AG20443 (cell line): Measurements from ENCODE around the gene EOLA2.
"Not testable (repeated sequence)": the region's sequence is repeated elsewhere in the genome, so short reads cannot be mapped to it uniquely, and the experiment has no call there.

Experiments used
- DNase-seq: peaks from one replicate; pipeline ENCODE4 v3.0.0; 2012; ENCODE audit warnings: low spot score, mixed read lengths

Gene EOLA2

DNA sequence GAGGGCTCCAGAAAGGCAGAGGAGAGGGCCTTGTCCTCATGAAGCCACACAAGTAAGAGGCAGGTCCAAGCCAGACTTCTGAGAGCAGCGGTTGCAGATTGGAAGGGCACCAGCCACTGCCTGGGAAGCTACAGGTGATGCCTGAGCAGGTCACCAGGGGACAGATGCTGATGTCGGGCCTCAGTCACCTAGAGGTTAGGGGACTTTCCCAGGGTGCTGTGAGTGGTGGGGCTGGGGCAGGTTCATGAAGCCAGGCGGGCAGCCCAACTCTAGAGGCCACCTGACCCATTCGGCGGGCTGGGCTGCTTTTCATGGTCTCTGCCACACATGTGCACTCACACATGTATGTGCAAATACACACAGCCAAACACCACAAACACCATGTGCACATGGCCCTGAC is 5.3 kb downstream of the EOLA2 start:
- DNase-seq: not testable (repeated sequence)

DNA sequence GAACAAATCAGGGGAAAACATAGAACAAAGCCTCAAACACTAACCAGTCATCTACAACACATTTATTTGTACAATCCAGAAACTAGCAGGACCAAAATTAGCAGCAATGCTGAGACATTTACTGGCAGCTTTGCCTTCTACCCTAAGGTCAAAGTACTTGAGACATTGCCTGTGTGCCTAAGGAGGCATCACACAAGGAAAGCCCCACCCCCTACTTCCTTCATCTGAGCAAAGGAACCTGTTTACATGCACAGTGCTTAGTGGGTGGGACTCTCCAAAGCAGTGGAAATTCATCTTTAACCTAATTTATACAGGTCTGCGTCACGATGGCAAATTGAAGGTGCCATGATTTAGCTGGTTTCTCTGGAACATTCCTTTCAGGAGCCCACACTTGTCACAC is 6.1 kb downstream of the EOLA2 start:
- DNase-seq: not testable (repeated sequence)

DNA sequence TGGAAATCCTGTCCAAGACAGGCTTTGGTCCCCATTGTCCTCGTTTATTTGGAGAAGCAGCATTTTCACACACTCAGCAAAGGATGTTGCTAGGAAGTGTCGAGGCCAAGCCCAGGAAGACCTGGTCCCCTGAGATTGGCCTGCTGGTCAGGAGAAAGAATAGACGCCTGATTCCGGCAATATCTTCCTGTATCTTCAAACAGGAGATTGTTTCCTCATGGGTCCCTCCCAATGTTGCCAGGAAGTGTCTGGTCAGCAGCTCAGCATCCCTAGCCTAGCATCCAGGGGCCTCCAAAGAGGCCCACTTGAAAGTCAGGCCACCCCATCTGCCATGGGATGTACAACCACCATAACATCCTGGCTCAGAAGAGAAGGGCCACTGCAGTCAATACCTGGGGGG is 6.9 kb downstream of the EOLA2 start:
- not testable (repeated sequence) for DNase-seq

DNA sequence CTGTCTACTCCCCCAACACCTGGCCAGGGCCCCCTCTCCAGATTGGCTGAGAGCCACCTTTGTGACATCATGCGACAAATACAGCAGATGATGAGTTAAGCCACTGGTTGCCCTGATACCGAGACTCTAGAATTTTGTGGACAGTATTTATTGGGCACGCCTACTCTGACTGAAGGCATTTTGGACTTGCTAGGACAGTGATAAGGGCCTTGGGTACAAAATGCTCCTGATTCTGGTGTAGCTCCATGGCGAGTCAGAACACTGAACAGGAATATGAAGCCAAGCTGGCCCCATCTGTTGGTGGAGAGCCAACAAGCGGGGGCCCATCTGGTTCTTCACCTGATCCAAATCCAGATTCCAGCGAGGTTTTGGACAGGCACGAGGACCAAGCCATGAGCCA is 8.9 kb downstream of the EOLA2 start, which contains the start of gene HSFX4:
Gene HSFX4 (plus strand): TSS at position 174 of the 400 bp plus-strand sequence. CDS start 72 bp downstream, at position 246.
- DNase-seq: not testable (repeated sequence)

DNA sequence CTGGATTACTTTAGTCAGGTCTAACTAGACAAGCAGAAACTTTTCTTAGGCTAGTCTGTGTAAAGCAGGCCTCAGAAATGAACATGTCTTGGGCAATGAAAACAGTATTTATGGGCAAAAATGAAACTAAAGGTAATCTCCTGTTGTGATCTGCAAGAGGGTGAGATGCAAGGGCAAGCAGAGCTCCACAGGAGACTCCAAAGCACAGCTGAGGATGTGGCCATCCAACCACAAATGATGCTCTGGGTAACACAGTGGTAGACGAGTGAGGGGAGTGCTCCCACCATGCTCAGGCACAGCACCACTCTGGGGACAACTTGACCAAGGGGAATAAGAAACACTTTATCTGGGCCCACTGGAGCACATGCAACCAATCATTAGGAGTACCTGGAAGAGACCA is 9.7 kb downstream of the EOLA2 start:
- DNase-seq: not testable (repeated sequence)

DNA sequence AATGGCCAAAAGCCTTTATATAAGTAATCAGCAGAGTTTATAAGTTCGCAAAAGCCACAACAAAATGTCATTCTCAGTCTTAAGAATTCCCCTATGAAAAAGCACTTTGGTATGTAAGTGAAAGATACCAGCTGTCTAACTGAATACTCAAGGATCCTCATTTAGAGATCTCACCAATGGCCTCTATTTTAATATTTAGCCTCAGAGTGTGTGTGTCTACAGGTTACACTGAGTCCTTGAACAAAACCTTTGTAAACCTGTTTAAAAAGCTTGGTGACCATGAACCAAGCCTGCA is 10.4 kb downstream of the EOLA2 start:
- DNase-seq: not testable (repeated sequence)

DNA sequence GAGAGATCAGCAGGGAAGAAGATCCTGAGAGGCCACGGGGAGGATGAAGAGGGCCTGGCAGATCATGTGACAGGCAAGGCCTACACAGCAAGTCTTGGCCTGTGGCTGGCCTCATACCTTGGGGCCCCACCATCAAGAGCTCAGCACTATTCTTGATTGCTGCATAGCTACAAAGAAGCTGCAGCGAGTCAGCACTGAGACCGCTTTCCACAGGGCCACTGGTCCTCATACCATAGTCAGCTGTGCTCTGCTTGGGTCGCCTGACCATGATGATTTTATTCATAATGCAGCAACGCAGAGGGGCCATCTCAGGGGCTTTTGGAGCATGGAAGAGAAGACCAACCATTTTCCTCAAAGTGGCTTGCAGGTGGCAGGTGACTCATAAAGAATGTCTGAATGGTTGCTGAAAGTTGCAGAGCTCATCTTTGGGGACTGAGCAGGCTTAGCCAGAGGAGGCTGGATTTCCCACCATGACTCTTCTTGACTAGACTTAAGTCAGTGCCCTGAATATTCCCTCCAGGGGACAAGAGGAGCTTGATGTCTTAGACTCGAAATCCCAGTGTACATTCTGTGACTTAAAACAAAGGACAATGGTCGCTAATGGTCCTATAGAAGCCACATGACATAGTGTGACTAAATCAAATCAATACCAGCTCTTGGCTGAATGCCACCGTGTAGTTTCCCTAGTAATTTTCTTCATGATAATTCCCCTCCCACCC is 10.9 kb downstream of the EOLA2 start:
- not testable (repeated sequence) for DNase-seq

DNA sequence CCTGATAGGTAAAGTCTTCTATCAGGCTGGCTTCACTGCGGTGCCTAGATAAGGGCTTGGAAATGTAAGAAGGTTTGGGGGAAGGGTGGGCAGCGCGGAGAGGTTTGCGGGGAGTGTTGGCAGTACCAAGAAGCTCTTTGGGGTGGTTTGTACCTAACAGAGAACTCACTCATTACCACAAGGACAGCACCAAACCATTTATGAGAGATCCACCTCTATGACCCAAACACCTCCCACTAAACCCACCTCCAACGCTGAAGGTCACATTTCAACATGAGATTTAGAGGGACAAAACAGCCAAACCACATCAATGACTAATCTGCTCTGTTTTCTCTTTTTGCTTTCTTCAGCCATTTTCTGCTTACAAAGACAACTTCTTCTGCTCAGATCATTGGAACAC is 13.9 kb downstream of the EOLA2 start:
- DNase-seq: not testable (repeated sequence)

DNA sequence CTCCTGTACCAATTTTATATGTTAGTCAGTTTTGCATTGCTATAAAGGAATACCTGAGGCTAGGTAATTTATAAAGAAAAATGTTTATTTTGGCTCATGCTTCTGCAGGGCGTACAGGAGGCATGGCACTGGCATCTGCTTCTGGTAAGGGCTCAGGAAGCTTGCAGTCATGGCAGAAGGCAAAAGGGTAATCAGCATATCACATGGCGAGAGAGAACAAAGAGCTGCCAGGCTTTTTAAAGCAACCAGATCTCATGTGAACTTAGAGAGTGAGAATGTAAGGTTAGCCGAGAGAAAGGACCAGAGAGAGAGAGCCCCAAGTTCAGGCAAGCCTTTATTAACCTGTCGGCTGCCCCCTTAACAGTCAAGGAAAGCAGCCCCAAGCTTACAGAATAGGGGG is 14.5 kb downstream of the EOLA2 start:
- not testable (repeated sequence) for DNase-seq

DNA sequence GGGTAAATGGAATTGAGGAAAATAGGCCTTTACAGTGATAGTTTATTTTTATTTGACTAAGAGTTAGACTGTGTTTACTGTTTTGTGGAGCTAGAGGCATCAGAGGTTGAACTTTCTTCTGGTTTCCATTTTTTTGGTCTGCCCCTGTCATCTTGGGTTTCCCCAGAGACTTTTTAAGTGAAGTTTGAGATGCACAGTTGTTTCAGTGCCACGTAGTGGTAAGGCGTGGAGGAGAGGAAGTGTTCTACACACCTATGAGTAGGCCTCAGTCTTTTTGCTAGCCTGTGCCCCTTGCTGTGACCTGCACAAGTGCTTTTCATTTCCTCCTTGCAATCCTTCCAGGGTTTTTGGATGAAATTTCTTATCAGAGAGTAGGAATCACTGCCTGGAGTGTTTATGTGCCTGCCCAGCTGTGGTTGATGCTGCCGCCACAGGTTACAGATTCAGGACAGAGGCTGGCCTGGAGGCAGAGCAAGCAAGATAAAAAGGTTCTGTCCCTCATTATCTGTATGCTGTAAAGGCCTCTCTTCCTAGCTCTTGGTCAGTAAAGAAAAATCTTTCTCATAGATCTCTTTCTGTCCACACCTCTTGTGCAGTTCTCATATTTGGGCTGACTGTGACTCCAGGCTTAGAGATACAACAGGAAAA is 21.4 kb downstream of the EOLA2 start:
- no peak for DNase-seq

DNA sequence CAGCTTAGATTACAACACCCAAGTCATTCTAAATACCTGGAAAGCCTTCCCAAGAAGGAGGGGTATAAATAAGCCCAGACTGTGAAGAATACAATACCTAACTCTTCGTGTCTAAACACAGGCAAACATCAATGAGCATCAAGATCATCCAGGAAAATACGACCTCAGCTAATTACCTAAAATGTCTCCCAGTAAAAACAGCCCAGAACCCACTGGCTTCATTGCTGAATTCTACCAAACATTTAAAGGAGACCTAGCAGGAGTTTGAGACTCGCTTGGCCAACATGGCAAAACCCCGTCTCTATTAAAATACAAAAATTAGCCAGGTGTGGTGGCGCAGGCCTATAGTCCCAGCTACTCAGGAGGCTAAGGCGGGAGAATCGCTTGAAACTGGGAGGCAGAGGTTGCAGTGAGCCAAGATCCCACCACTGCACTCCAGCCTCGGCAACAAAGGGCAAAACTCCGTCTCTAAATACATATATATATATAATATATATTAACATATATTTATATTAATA is 28.1 kb downstream of the EOLA2 start:
- DNase-seq: no peak

DNA sequence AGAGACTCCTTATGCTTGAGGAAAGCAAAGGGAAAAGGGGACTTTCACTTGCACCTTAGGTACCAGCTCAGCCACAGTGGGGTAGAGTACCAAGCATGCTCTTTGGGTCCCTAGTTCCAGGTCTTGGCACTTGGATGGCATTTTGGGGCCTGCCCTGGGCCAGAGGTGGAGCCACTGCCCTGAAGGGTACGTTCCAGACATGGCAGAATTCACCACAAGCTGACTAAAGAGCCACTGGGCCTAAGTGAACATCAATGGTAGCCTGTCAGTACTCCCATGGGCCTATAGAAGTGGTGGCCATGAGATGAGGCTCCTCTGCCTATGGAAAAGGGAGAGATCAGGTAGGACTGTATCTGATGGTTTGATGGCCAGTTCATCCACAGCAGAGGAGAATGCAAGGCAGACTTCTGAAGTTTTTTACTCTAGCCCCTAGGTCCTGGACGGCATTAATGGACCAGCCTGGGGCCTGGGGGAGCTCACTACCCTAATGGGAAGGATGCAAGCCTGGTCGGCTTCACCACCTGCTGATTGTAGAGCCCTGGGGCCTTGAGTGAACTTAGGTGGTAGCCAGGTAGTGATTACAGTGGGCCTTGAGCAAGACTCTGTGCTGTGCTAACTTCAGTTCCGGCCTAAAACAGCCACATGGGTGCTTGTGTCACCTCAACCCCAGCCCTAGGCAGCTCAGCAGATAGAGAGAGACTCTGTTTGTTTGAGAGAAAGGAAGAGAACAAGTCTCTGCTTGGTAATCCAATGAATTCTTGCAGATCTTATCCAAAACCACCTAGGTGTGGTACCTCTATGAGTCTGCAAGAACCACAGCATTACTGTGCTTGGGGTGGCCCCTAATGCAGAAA is 28.7 kb downstream of the EOLA2 start:
- no peak for DNase-seq

DNA sequence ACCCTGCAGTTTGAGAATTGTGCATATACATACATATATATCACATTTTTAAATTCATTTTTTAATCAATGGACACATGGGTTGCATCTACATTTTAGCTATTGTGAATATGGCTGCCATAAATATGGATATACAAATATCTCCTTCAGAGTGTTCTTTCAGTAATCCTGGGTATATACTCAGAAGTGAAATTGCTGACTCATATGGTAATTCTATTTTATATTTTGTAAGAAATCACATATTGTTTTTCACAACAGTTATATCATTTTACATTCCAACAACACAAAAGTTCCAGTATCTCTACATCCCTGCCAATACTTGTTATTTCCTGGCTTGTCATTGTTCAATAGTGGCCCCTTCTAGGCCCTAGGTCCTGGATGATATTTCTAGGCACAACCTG is 29.6 kb downstream of the EOLA2 start:
- no peak for DNase-seq

DNA sequence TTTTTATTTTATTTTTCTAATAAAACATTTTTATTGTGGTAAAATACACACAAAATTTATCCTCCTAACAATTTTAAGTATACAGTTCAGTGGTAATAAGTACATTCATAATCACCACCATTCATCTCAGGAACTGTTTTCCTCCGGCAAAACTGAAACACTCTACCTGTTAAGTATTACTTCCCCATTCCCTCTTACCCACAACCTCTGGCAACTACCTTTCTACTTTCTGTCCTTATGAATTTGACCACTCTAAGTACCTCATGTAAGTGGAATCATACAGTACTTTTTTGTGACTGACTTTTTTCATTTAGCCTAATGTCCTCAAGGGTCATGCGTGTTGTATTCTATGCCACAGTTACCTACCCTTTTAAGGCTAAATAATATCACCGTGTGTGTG is 30.0 kb downstream of the EOLA2 start:
- DNase-seq: no peak

DNA sequence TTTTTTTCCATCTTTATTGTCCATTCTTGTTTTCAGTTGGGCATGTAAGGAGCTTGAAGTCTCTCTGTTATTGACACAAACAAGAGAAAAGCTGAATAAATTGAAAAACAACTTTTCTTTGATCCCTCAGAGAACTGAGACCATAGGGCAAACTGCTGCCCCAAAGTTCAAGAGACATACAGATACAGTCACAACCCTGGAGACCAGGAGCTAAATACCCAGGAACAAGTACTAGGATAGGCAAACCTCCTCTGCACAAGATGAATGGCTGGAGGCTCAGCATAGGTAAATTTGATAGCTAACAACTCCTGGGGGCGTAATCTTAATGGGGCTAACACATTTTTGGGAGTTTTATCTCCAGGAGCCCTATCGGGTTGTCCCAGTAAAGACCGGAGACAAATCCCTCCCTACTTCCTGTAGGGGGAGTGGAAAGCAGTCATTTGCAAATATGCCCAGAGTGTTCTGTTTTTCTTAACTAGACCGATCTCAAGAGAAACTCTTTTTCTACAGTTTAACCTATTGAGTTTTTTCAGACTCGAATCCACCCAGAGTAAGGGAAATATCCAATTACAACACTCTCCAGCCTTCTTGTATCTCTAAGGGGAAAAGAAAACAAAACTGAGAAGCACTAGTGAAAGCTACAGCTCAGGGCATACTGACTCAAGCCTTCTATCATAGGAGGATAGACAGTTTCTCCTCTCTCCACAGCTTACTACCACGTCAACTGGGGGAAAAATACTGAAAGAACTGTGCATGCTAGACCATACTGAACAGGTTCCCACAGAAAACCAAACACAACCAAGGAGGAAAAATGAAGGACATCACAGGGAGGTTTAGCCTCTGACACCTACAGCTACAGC is 34.2 kb downstream of the EOLA2 start:
- DNase-seq: no peak

DNA sequence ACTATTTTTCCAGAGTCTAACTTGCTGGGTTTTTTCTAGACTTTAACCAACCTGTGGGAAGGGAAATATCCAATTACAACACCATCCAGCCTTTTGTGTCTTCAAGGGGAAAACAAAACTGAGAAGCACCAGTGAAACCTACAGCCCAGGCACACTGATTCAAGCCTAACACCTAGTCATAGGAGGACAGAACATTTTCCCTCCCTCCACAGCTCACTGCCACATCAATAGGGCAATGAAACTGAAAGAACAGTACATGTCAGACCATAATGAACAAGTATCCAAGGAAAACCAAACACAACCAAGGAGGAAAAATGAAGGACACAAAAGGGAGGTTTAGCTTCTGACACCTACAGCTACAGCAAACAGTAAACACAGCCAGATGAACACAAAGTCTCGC is 39.7 kb downstream of the EOLA2 start:
- no peak for DNase-seq

DNA sequence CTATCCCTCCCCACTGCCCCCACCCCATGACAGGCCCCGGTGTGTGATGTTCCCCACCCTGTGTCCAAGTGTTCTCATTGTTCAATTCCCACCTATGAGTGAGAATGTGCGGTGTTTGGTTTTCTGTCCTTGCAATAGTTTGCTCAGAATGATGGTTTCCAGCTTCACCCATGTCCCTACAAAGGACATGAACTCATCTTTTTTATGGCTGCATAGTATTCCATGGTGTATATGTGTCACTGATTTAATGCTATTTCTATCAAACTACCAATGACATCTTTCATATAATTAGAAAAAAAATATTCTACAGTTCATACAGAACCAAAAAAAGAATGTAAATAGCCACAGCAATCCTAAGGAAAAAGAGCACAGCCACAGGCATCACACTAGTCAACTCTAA is 47.5 kb downstream of the EOLA2 start:
- not testable (repeated sequence) for DNase-seq
